NCI-H446 treated with DMSO at 0.1 percent for 48 hours (cell line): Measurements from ENCODE around the gene FAM156B.
"Not testable (repeated sequence)": the region's sequence is repeated elsewhere in the genome, so short reads cannot be mapped to it uniquely, and the experiment has no call there.

Experiments
- DNase-seq: peaks from one replicate; lab custom pipeline; 2025; lab: John Stamatoyannopoulos, UW

Gene FAM156B

GRCh38 chrX:52930214-52930613 lies 33.1 kb downstream of the FAM156B start:
- DNase-seq: not testable (repeated sequence)

GRCh38 chrX:52933213-52933612 lies 36.1 kb downstream of the FAM156B start:
- DNase-seq: no peak

- no peak for DNase-seq
Observed at GRCh38 chrX:52933976-52934703, 37.0 kb downstream of the FAM156B start.

- DNase-seq: peak; percentile 84
Observed at GRCh38 chrX:52934704-52935469, 37.8 kb downstream of the FAM156B start.

DNA sequence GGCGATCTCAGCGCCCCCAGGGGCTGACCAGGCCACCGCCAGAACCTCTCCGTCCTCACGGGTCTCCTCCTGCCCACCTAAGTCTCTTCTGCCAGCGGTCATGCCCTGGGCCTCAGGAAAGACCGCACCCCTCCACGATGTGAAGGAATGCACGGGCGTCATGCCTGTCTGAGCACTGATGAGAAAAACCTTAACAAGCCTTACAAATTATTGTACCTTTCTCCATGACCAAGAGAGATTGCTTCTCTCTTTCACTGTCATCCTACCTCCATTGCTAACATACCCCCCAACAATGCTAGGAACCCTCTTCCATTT lies 38.3 kb downstream of the FAM156B start:
- not testable (repeated sequence) for DNase-seq

DNA sequence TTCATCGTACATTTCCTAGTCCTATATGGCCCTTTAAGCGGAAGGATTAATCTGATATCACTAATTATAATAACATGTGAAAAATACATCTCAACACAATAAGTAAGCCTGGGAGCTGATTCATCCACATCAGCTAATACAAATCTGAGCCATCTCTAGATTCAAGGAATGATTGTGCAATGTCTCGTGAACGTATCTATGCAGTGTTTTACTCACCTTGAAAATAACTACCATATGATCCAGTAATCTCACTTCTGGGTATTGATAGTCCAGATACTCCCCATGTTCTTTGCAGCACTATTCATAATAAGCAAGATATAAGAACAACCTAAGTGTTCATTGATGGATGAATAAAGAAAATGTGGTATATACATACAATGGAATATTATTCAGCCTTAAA lies 43.6 kb downstream of the FAM156B start:
- DNase-seq: not testable (repeated sequence)

- not testable (repeated sequence) for DNase-seq
Observed at GRCh38 chrX:52941728-52942127, 44.6 kb downstream of the FAM156B start.

- not testable (repeated sequence) for DNase-seq
Observed at GRCh38 chrX:52945838-52946494, 48.8 kb downstream of the FAM156B start.

GRCh38 chrX:52947501-52947900 lies 50.4 kb downstream of the FAM156B start:
- not testable (repeated sequence) for DNase-seq

DNA sequence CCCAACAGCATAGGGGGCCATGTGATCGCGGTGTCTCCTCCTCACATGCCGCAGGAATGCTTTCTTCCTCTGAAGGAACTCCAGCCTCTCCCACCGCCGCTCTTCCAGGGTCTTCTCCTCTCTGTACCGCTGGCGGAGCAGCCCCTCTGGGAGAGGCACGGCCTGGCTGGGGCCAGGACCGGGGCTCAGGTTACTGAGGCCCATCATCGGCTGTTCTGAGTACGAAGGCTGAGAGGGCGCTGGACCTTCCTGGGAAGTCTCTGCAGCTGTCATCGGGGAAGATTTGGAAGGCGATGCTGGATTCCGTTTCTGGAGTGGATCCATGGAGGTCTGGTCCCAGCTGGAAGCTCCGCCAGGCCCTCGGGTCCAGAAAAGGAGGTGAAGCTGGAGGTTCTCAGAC lies 51.1 kb downstream of the FAM156B start:
- DNase-seq: not testable (repeated sequence)

- DNase-seq: not testable (repeated sequence)
Observed at GRCh38 chrX:52949325-52949724, 52.2 kb downstream of the FAM156B start.

- DNase-seq: not testable (repeated sequence)
Observed at GRCh38 chrX:52949884-52950283, 52.8 kb downstream of the FAM156B start.
